CD4-positive, CD25-positive, alpha-beta regulatory T cell (primary cell): ENCODE results near the gene REM2. TPM values are rescaled to one million over a fixed set of nuclear protein-coding genes. Genes with fewer than 3 reads are reported as not detected.

Experiments used
- ATAC-seq, 2 donors: fragments of 150-1000 bp; cut with Tn5 transposase; one replicate each; pipeline ENCODE4 v1.10.0; 2021; ENCODE audit warnings: low read depth in 2 of 2, moderate number of reproducible peaks in 2 of 2, moderate library complexity in 1 of 2
- DNase-seq, 3 donors: peaks; one replicate each; pipeline versions ENCODE4 v3.0.0 to v3.0.0-alpha.2; 2012 to 2022; ENCODE audit warnings: mixed read lengths in 1 of 3
- H3K27ac ChIP-seq: one replicate; pipeline ENCODE4 v1.7.0; 2013; ENCODE audit warnings: mild to moderate bottlenecking, low read length; ENCODE audit not compliant: insufficient read depth, poor library complexity, severe bottlenecking
- H3K27me3 ChIP-seq: one replicate; pipeline ENCODE4 v1.7.0; 2013; ENCODE audit warnings: low read length; ENCODE audit not compliant: control insufficient read depth, insufficient read depth
- H3K36me3 ChIP-seq: one replicate; pipeline ENCODE4 v1.7.0; 2013; ENCODE audit warnings: mild to moderate bottlenecking, low read length, moderate library complexity; ENCODE audit not compliant: control insufficient read depth, insufficient read depth
- H3K4me1 ChIP-seq: 2 replicates; pipeline ENCODE4 v1.7.0; 2013; ENCODE audit warnings: mild to moderate bottlenecking, low read length; ENCODE audit not compliant: insufficient read depth, control insufficient read depth, poor library complexity, severe bottlenecking
- H3K4me3 ChIP-seq: one replicate; pipeline ENCODE4 v1.7.0; 2013; ENCODE audit warnings: low read depth, mild to moderate bottlenecking, low read length, moderate library complexity
- H3K9me3 ChIP-seq, 2 experiments: 1 replicate in 1 of 2; 2 replicates in 1 of 2; pipeline ENCODE4 v1.7.0; 2013; ENCODE audit warnings: low read length in 2 of 2, mild to moderate bottlenecking in 1 of 2, moderate library complexity in 1 of 2; ENCODE audit not compliant: control insufficient read depth in 2 of 2
- H3K27ac Mint-ChIP-seq, 3 donors: one replicate each; pipeline ENCODE4 v1.8.0; 2020 to 2022; ENCODE audit warnings: mild to moderate bottlenecking in 3 of 3, mixed read lengths in 3 of 3, moderate library complexity in 2 of 3
- H3K27me3 Mint-ChIP-seq: one replicate; pipeline ENCODE4 v1.8.0; 2022; ENCODE audit warnings: mild to moderate bottlenecking, mixed read lengths
- H3K36me3 Mint-ChIP-seq: one replicate; pipeline ENCODE4 v1.8.0; 2020; ENCODE audit warnings: mixed read lengths
- H3K4me1 Mint-ChIP-seq, 4 donors: one replicate each; pipeline ENCODE4 v1.8.0; 2020 to 2022; ENCODE audit warnings: mixed read lengths in 4 of 4, mild to moderate bottlenecking in 1 of 4
- H3K4me3 Mint-ChIP-seq, 4 donors: one replicate each; pipeline ENCODE4 v1.8.0; 2020 to 2022; ENCODE audit warnings: mild to moderate bottlenecking in 4 of 4, mixed read lengths in 4 of 4, moderate library complexity in 3 of 4
- H3K9me3 Mint-ChIP-seq, 7 donors: one replicate each; pipeline ENCODE4 v1.8.0; 2020 to 2022; ENCODE audit warnings: mixed read lengths in 7 of 7, mild to moderate bottlenecking in 3 of 7, moderate library complexity in 2 of 7
- polyA plus RNA-seq, 4 donors: library from polyadenylated mRNA; unstranded; fragments of 300-500 nt; fragmentation: Illumina TruSeq; gene quantifications; one replicate each; pipeline ENCODE4 v1.2.3, GENCODE V29; 2021
- total RNA-seq: library from RNA; stranded (reverse); gene quantifications from one replicate; pipeline ENCODE4 v1.2.3, GENCODE V29; 2022

The REM2 gene
- total and polyA plus RNA-seq, 5 donors from 2014 or later: 0.61 to 11.1 (median 1.5) TPM

DNA sequence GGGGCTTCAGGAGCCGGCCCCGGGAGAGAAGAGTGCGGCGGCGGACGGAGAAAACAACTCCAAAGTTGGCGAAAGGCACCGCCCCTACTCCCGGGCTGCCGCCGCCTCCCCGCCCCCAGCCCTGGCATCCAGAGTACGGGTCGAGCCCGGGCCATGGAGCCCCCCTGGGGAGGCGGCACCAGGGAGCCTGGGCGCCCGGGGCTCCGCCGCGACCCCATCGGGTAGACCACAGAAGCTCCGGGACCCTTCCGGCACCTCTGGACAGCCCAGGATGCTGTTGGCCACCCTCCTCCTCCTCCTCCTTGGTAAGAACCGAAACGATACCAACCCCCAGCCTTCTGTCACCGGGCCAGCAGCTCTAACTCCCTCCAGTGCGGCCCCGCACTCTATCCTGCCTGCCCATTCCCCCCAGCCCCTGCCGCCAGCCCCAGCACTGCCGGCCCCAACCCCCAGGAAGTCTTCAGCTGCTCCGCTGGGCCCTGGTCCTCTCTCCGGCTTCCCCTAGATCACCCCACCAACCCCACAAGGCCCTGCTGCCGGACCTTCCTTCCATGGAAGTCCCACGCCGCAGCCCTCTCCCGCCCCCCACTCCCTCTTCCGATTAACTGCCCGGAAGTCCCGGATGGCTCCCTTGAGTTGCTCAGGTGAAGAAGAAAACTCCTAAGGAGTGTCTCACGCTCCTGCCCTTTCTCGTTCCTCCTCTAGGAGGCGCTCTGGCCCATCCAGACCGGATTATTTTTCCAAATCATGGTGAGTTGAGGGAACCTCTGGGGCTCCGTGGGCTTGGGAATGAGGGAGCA is 10.8 kb upstream of the REM2 start:
- peaks cover 14% of the 10 kb centered on the region for H3K36me3 Mint-ChIP-seq
- peaks cover 11 to 54% (median 20%) of the 10 kb centered on the region in 4 donors for H3K4me1 Mint-ChIP-seq
- ATAC-seq: peak; percentile 18 to 25
- H3K36me3 ChIP-seq: peaks cover 39% of the 10 kb centered on the region
- peak overlapping the region; percentile 80 for H3K4me3 ChIP-seq
- H3K9me3 Mint-ChIP-seq: peaks cover 0 to 3% (median 0%) of the 10 kb centered on the region in 7 donors
- peak overlapping the region; percentile 96 for H3K27ac ChIP-seq
- H3K27ac Mint-ChIP-seq: peak overlapping the region; percentile 90 to 99 (median 95)
- H3K9me3 ChIP-seq: no peaks in the 10 kb centered on the region
- no peaks in the 10 kb centered on the region for H3K27me3 ChIP-seq
- H3K4me1 ChIP-seq: peaks cover 48% of the 10 kb centered on the region
- H3K4me3 Mint-ChIP-seq: peak overlapping the region; percentile 91 to 99 (median 96)
- peaks cover 4% of the 10 kb centered on the region for H3K27me3 Mint-ChIP-seq
- DNase-seq: peak; percentile 64 to 75 (median 67)

DNA sequence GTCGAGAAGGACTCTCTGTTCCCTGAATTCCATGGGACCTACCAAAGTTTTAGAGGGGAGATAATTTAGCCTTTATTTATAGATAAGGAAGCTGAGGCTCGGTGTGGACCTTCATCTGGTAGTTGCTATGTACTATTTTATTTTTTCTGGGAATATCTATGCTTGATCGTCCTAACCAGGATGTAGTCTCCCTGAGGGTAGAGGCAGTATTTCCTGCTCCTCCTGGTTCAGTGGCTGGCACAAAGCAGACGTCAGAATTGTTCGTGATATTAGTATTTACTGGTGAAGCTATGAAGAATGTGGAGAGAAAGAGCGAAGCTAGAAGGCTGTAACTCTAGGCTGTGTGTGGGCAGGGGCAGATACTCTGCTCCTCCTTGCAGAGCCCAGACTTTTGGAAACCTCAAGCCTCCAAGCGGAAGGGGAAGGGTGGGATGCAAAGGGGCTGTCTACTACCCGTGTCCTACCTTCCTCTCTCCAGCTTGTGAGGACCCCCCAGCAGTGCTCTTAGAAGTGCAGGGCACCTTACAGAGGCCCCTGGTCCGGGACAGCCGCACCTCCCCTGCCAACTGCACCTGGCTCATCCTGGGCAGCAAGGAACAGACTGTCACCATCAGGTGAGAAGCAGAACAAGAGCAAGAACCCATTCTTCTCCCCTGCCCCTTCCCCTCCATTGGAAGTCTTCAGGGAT is 10.0 kb upstream of the REM2 start:
- Histone ChIP-seq H3K9me3 (no peaks in the 10 kb centered on the region), H3K4me3 (peak overlapping the region; percentile 80), H3K27ac (peak overlapping the region; percentile 96), H3K27me3 (no peaks in the 10 kb centered on the region), H3K4me1 (peaks cover 48% of the 10 kb centered on the region), H3K36me3 (peaks cover 46% of the 10 kb centered on the region)
- H3K9me3 Mint-ChIP-seq: peaks cover 0 to 3% (median 0%) of the 10 kb centered on the region in 7 donors
- H3K4me1 Mint-ChIP-seq: peaks cover 11 to 58% (median 20%) of the 10 kb centered on the region in 4 donors
- H3K27ac Mint-ChIP-seq: peak overlapping the region; percentile 90 to 96 (median 95)
- H3K4me3 Mint-ChIP-seq: peak overlapping the region; percentile 91 to 98 (median 94)
- no peak for DNase-seq
- peaks cover 4% of the 10 kb centered on the region for H3K27me3 Mint-ChIP-seq
- peaks cover 19% of the 10 kb centered on the region for H3K36me3 Mint-ChIP-seq
- ATAC-seq: no peak

- Mint-ChIP-seq H3K9me3 (peaks cover 0 to 3% (median 0%) of the 10 kb centered on the region in 7 donors), H3K36me3 (peaks cover 35% of the 10 kb centered on the region), H3K4me3 (peak overlapping the region in 3 of 4 donors; percentile 35 to 82 (median 78)), H3K27ac (peak overlapping the region in 2 of 3 donors; percentile 60 to 65), H3K27me3 (peaks cover 4% of the 10 kb centered on the region), H3K4me1 (peaks cover 11 to 57% (median 24%) of the 10 kb centered on the region in 4 donors)
- DNase-seq: no peak
- peak overlapping the region; percentile 23 for H3K27ac ChIP-seq
- H3K4me1 ChIP-seq: peaks cover 45% of the 10 kb centered on the region
- peaks cover 65% of the 10 kb centered on the region for H3K36me3 ChIP-seq
- ATAC-seq: no peak
- no peaks in the 10 kb centered on the region for H3K9me3 ChIP-seq
- H3K27me3 ChIP-seq: no peaks in the 10 kb centered on the region
- no peak overlapping the region for H3K4me3 ChIP-seq
Observed at GRCh38 chr14:22875003-22875747, 7.8 kb upstream of the REM2 start.

DNA sequence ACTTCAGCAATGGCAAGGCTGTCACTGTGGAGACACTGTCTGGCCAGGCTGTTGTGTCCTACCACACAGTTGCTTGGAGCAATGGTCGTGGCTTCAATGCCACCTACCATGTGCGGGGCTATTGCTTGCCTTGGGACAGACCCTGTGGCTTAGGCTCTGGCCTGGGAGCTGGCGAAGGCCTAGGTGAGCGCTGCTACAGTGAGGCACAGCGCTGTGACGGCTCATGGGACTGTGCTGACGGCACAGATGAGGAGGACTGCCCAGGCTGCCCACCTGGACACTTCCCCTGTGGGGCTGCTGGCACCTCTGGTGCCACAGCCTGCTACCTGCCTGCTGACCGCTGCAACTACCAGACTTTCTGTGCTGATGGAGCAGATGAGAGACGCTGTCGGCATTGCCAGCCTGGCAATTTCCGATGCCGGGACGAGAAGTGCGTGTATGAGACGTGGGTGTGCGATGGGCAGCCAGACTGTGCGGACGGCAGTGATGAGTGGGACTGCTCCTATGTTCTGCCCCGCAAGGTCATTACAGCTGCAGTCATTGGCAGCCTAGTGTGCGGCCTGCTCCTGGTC is 7.2 kb upstream of the REM2 start:
- peaks cover 8 to 51% (median 18%) of the 10 kb centered on the region in 4 donors for H3K4me1 Mint-ChIP-seq
- ATAC-seq: no peak
- Histone ChIP-seq H3K4me3 (no peak overlapping the region), H3K27me3 (no peaks in the 10 kb centered on the region), H3K9me3 (no peaks in the 10 kb centered on the region), H3K36me3 (peaks cover 65% of the 10 kb centered on the region), H3K27ac (no peak overlapping the region), H3K4me1 (peaks cover 38% of the 10 kb centered on the region)
- DNase-seq: no peak
- peak overlapping the region in 2 of 4 donors; percentile 59 to 82 for H3K4me3 Mint-ChIP-seq
- H3K27me3 Mint-ChIP-seq: peaks cover under 1% of the 10 kb centered on the region
- H3K9me3 Mint-ChIP-seq: peaks cover 0 to 1% (median 0%) of the 10 kb centered on the region in 7 donors
- H3K36me3 Mint-ChIP-seq: peaks cover 35% of the 10 kb centered on the region
- H3K27ac Mint-ChIP-seq: peak overlapping the region in 1 of 3 donors; percentile 42

GRCh38 chr14:22877000-22877501 is 6.0 kb upstream of the REM2 start:
- H3K27me3 Mint-ChIP-seq: no peaks in the 10 kb centered on the region
- peaks cover 35% of the 10 kb centered on the region for H3K36me3 Mint-ChIP-seq
- H3K4me1 Mint-ChIP-seq: peaks cover 6 to 50% (median 18%) of the 10 kb centered on the region in 4 donors
- peaks cover 30% of the 10 kb centered on the region for H3K4me1 ChIP-seq
- H3K36me3 ChIP-seq: peaks cover 65% of the 10 kb centered on the region
- no peak overlapping the region for H3K27ac Mint-ChIP-seq
- H3K9me3 Mint-ChIP-seq: no peaks in the 10 kb centered on the region
- no peaks in the 10 kb centered on the region for H3K9me3 ChIP-seq
- no peaks in the 10 kb centered on the region for H3K27me3 ChIP-seq
- H3K4me3 ChIP-seq: no peak overlapping the region
- no peak for DNase-seq
- H3K27ac ChIP-seq: peak overlapping the region; percentile 10
- no peak for ATAC-seq
- H3K4me3 Mint-ChIP-seq: no peak overlapping the region

DNA sequence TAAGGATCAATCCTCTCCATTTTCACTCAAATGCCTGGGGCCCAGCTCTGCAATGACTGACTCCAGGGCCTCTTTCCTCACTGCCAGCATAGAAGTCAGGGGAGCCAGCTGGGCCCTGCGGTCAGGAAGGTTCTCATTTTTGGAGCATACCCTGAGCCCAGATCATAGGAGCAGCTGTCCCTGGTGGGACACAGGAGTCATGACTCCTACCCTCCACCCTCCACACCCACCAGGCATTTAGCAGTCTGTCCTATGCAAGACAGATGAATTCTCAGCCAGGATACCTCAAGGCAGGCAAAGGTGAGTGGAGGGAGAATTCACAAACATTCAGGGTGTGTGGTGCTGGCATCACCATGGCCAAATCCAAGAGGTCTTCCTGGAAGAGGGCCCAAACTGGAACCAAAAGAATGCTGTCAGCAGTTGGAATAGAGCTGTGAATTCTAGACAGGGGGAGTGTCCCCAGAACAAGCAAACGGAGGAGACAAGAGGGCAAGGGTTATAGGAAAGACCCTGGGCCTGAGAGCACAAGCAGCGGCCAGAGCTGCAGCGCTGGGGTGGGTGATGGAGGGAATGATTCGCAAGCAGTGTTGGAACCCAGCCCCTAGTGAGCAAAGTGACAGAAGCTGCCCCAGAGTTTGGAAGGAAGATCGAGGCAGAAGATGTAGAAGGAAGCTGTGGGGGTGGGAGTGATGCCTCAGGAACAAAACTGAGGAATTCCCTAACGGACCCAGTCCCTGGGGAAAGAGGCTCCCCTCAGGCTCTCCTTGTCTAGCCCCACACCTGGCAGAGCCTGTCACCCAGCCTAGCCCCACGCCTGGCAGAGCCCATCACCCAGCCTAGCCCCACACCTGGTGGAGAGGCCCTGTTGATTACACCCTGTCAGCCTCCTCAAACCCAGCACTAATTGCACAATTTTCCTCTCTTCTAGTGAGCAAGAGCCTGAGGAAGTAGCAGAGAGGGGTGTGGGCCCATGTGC is 4.5 kb upstream of the REM2 start:
- ATAC-seq (no peak), DNase-seq (no peak)
- Histone ChIP-seq H3K27me3 (no peaks in the 10 kb centered on the region), H3K4me1 (peaks cover 20% of the 10 kb centered on the region), H3K9me3 (no peaks in the 10 kb centered on the region), H3K4me3 (no peak overlapping the region), H3K36me3 (peaks cover 61% of the 10 kb centered on the region), H3K27ac (no peak overlapping the region)
- peak overlapping the region in 1 of 4 donors; percentile 35 for H3K4me3 Mint-ChIP-seq
- peaks cover 0 to 48% (median 14%) of the 10 kb centered on the region in 4 donors for H3K4me1 Mint-ChIP-seq
- peak overlapping the region in 2 of 3 donors; percentile 65 to 84 for H3K27ac Mint-ChIP-seq
- no peaks in the 10 kb centered on the region for H3K9me3 Mint-ChIP-seq
- peaks cover 29% of the 10 kb centered on the region for H3K36me3 Mint-ChIP-seq
- no peaks in the 10 kb centered on the region for H3K27me3 Mint-ChIP-seq
